Fibroblast of mammary gland (primary cell): Measurements from ENCODE around the gene DOLPP1.

Experiments
- DNase-seq: peaks from one replicate; pipeline ENCODE4 v3.0.0-alpha.2; 2010; ENCODE audit warnings: low read depth
- H3K4me3 ChIP-seq: 2 replicates; pipeline ENCODE4 v1.5.1; 2011; ENCODE audit warnings: low read depth, mild to moderate bottlenecking, low read length, moderate library complexity; ENCODE audit not compliant: control insufficient read depth
- CTCF ChIP-seq: conservative IDR thresholded peaks from 2 replicates; pipeline ENCODE4 v1.5.1; 2011; ENCODE audit warnings: low read depth, low read length, inconsistent platforms; ENCODE audit not compliant: control insufficient read depth, insufficient read depth

The DOLPP1 gene

GRCh38 chr9:129139993-129140396 is 59.1 kb downstream of the DOLPP1 start:
- TF ChIP-seq CTCF = no peak
- peak overlapping the region; percentile 50 for H3K4me3 ChIP-seq
- DNase-seq = peak; percentile 100
